ENCODE measurements around the gene DLG2.

Gene DLG2

GRCh38 chr11:84260862-84261261, 1366.3 kb downstream of the DLG2 start:
- no peak for DNase-seq (ENCODE audit: low read depth)

GRCh38 chr11:84256618-84257017, 1370.5 kb downstream of the DLG2 start:
- no peak for DNase-seq (ENCODE audit: low read depth)

DNA sequence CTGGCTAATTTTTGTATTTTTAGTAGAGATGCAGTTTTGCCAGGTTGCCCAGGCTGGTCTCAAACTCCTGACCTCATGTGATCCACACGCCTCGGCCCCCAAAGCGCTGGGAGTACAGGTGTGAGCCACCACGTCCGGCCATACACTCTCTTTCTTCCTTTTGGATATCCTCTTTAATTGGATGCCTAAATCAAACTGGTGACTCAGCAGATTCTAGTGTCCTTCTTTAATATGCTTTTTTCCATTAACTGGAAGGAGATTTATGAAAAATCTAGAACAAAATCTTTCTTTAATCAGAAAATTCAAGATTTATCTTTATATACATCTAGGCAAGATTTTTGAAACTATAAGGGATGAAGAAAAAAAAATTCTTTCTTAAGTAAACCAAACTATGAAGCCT, 1371.7 kb downstream of the DLG2 start:
- no peak for DNase-seq (ENCODE audit: low read depth)

DNA sequence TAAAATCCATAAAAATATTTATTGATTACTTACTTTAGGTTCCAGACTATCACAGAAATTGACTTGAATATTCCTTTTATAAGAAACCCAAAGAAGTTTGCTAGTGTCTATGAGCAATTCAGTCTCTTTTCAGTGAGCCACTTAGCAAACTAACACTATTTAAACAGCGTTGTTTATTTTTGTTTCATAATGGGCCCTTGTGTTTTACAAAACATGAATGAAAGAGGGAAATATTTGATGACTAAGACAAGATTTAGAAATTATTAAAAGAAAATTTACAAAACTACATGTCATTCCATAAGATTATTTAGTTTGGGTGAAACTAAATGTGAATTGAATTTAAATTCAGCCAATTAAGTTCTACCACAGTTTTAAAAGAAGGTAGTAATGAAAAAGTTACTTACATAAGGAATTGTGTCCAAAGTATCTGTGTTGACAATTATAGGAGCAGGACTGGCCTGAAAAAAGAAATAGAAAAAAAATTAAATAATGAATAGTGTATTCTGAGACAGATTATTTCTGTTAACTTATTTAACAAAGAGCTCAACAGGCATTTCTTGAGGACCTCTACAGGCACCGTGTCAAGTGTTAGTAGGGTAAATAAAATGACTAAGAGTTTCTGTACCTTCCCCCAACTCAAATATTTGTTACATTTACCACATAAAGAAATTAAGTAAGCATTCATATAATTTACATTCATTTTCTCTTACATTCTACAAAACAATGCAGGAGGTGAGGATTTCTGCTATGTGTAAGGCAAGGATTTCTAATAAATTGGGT, 1376.1 kb downstream of the DLG2 start:
- no peak for DNase-seq (ENCODE audit: low read depth)

DNA sequence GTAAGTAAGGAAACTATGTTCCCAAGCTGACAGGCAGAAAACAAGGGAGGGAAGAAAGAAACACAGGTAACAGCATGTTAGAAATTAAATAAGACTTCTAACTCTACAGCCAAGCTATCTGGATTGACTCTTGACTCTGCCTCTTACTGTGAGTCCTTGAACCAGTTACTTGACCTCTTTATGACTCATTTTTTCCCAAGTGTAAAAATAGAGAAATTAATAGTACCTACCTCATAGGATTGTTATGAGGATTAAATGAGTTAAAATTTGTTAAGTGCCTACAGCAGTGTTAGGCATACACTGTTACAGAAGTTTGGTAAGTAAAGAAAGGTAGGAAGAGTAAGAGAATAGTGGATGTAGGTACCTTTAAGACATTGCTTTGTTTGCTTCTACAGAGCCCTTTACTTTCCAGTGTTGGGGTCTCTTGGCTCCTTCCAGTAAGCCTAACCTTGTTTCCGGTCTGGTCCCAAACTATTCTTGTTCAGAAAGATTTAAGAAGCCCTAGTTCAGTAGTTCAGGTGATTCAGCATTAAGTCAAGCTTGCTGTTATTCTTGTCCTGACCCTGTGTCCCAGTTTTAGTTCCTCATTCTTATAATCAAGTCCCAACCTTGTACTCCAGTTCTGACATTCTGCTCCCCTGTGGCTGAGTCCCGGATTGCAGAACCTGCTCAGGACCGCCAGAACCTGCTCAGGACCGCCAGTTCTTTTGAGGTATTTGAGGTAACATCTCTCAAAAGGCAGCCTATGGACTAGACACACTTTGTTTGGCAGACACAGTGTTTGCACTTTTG, 1377.6 kb downstream of the DLG2 start:
- DNase-seq (ENCODE audit: low read depth): no peak

GRCh38 chr11:84247926-84248325, 1379.2 kb downstream of the DLG2 start:
- DNase-seq (ENCODE audit: low read depth): no peak

GRCh38 chr11:84247129-84247528, 1380.0 kb downstream of the DLG2 start:
- no peak for DNase-seq (ENCODE audit: low read depth)

- no peak for DNase-seq (ENCODE audit: low read depth)
Measured at GRCh38 chr11:84243629-84244263, 1383.4 kb downstream of the DLG2 start.

- DNase-seq (ENCODE audit: low read depth): no peak
Measured at GRCh38 chr11:84241343-84242131, 1385.6 kb downstream of the DLG2 start.

GRCh38 chr11:84240847-84241246, 1386.3 kb downstream of the DLG2 start:
- DNase-seq (ENCODE audit: low read depth): no peak

- DNase-seq (ENCODE audit: low read depth): no peak
Measured at GRCh38 chr11:84236436-84236835, 1390.7 kb downstream of the DLG2 start.

DNA sequence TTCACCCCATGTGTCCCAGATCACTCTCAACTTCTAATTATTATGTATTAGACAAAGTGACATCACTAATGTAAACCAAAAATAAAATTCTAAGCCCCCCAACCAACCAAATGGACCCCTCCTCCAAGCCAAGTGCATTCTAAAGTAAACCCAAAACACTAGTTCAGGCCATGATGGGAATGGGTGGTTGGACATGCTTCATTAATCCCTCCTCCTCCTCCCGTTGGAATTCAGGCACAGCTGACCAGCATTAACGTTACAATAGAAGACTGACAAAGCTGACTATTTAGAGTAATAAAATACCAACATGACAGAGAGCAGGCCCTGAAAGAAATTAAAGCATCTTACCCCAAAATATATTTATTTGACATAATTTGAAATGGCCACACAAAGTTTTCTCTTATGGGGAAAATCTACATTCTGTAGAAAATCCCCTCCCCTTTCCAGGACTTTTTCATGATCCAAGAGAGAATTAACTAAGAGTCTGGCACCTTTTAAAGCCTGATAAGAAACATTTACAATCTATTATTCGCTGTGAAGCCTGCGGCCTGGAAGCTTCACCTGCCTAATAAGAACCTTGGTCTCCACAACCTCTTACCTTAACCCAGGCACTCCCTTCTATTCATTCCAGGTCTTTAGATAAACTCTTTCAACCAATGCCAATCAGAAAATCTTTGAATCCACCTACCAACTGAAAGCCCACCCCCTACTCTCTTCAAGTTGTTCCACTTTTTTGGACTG, 1392.5 kb downstream of the DLG2 start:
- no peak for DNase-seq (ENCODE audit: low read depth)

DNA sequence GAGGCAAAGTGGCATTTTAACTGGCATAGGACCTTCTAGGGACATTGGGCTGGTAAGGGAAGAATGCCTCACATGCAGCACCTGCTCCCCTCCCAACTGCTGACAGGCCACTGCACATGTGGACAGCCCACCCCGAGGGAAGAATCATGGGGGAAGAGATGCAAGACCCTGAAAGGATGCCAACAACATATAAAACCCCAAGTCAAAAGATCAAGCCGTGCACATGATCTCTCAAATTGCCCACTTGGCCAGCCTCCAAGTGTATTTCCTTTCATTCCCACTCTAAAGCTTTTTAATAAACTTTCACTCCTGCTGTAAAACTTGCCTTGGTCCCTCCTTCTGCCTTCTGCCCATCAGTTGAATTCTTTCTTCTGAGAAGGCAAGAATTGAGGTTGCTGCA, 1393.1 kb downstream of the DLG2 start:
- DNase-seq (ENCODE audit: low read depth): no peak

GRCh38 chr11:84232511-84232910, 1394.6 kb downstream of the DLG2 start:
- no peak for DNase-seq (ENCODE audit: low read depth)

DNA sequence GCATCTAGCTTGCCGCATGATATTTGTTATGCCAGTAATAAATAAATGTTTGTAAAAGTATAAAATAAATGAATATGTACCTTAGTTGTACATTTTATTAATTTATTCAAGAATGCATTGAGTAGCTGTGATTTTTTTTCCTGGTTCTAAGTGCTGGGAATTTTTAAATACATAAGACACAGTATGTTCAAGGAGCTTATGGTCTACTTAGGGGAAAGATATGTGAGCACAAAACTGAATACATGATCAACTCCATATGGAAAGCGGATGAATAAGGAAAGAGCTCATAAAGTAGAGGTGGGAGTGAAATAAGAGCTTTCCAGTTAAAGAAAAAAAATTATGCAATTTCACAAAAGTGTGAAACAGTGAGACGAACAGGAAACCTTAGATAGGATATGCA, 1396.7 kb downstream of the DLG2 start:
- DNase-seq (ENCODE audit: low read depth): no peak

GRCh38 chr11:84227970-84228665, 1399.0 kb downstream of the DLG2 start:
- DNase-seq (ENCODE audit: low read depth): no peak

GRCh38 chr11:84224042-84224441, 1403.1 kb downstream of the DLG2 start:
- DNase-seq (ENCODE audit: low read depth): no peak

DNA sequence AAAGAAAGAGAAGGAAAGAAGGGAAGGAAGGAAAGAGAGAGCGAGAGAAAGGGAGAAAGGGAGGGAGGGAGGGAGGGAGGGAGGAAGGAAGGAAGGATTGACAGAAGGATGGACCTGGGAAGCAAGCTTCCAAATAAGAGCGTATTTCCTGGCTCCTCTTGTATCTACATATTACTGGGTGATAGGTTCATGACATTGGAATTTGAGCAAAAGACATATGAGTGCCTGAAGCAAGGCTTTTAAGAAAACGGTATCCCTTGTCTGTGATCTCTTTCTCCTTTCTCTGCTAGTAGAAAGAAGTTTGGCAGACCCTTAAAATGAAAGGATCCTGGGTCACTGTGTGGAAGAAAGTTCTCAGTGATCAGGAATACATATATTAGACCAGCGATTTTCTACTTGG, 1408.8 kb downstream of the DLG2 start:
- DNase-seq (ENCODE audit: low read depth): no peak

GRCh38 chr11:84215672-84216071, 1411.5 kb downstream of the DLG2 start:
- DNase-seq (ENCODE audit: low read depth): no peak

GRCh38 chr11:84214557-84214956, 1412.6 kb downstream of the DLG2 start:
- DNase-seq (ENCODE audit: low read depth): no peak

All from stromal cell of bone marrow (primary cell).